T-helper 1 cell (primary cell): Measurements from ENCODE around the gene TK1.
A peak's percentile ranks its signal among the peaks of the same experiment; 100 is the strongest.

Experiments
- DNase-seq, 5 donors: peaks; one replicate each; pipeline ENCODE4 v3.0.0-alpha.2; 2012 to 2020

The TK1 gene

GRCh38 chr17:78132767-78133178 lies 54.1 kb downstream of the TK1 start:
- DNase-seq = no peak

DNA sequence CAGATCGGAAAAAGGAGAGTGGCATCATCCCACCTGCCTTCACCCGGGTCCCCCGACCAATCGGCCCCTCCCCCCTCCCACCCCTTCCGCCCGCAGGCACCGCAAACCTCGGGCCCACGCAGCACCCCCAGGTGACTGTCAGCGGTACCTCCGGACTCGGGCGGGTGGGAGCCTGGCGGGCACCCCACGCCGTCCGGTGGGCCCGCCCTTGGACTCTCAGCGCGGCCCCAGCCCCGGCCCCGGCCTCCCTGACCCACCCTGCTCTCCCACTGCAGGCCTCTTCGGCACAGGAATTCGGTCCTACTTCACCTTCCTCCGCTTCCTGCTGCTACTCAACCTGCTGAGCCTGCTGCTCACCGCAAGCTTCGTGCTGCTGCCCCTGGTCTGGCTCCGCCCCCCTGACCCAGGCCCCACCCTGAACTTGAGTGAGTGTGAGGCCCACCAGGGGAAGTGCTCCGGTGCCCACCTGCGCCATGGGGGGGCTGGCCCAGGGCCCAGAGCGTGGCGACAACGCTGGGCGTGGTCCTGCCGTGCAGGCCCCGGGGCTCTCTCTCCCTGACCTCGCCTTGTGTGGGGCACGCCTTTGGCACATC lies 54.7 kb downstream of the TK1 start:
- peak in 3 of 5 donors; percentile 42 to 84 (median 46) for DNase-seq

GRCh38 chr17:78131172-78132083 lies 55.4 kb downstream of the TK1 start:
- peak in 2 of 5 donors; percentile 31 to 66 for DNase-seq

GRCh38 chr17:78130437-78131101 lies 56.3 kb downstream of the TK1 start, which contains the start of gene TMC8:
Gene TMC8 (plus strand): TSS chr17:78130771. CDS start chr17:78131589, 818 bp downstream.
- peak; percentile 62 to 94 (median 79) for DNase-seq

DNA sequence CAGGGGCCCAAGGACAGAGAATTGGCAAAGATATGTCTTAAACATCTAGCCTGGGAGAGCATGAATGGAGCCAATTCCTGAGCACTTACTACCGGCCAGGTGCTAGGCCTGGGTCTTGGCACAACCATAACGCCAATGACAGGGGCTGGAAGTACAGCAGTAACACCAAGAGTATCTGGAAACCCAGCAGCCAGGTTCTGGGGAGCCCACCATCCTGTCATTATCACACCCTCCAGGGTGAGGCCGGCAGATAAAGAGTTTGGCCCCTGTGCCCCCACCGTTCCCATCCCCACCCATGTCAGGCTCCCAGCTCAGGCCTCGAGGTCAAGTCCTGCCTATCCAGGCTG lies 56.8 kb downstream of the TK1 start:
- DNase-seq = peak in 1 of 5 donors; percentile 25

DNA sequence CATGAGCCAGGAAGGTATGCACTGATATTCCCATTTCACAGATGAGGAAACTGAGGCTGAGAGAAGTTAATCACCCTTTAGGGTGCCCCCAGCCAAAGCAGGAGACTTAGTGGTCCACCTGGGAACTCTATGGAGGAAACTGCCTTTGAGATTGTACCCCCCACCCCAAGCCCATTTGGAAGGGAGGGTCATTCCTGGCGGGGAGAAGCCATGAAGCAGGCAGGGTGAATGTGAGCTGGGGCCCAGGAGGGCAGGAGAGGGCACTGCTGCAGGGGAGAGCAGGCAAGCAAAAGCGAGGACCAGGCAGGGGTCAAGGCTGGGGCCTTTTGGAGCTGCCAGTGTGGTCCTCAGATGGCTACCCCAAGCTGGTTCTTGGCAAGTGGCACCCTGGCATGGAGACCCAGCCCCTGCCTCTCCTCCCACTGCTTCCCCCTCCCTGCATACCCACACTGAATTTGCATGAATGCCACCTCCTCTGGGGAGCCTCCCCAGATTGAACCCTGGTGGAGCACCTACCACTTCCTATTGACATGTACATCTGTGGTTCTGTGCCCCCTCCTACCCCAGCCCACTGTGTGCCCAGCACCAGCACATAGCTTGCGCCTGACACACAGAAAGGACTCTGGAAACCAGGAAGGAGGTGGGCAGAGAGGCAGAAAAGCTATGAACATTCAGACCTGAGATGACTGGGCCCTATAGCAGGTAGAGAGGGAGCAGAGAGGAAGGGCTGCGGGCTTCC lies 57.3 kb downstream of the TK1 start:
- peak in 2 of 5 donors; percentile 14 to 78 for DNase-seq

DNA sequence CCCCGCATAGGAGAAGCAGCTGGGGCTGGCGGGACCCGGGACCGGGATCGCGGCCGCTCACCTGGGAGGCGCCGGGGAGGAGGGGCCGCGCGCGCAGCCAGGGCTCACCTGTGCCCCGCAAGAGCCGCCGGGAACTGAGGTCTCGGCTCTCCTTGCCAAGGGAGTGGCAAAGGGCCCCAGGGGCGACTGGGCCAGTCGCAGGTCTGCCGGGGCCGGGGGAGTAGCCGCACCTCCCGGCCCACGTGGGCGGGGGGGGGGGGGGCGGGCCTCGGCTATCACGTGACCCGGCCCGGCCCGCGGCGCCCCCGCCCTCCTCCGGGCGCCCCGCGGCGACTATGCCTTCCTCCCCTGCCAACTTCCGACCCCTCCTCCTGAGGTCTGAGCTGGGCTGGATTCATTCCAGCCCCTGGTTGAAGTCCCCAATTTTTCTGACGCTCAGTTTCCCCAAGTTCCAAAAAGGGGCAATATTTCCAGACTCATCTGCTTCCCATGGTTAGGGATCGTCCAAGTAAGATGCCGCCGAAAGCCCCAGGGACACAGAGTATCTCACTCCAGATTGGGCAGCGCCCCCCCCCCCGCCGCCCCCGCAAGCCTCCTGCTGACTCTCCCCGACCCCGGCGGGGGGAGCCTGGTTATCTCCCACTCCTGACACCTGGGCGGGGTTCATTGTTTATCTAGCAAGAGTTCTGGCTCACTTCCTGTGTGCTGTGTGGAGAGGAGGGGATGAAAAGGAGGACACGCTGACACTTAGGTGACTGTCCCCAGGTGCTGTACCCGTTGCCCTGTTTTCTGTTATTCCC lies 58.1 kb downstream of the TK1 start, which contains the start of gene TMC6:
Gene TMC6 (minus strand): TSS at position 205 of the 800 bp plus-strand sequence. CDS start 1,923 bp downstream, outside the sequence.
- peak; percentile 58 to 85 (median 71) for DNase-seq

GRCh38 chr17:78127888-78128550 lies 58.8 kb downstream of the TK1 start:
- peak in 1 of 5 donors; percentile 23 for DNase-seq

GRCh38 chr17:78127239-78127887 lies 59.5 kb downstream of the TK1 start:
- DNase-seq = peak in 4 of 5 donors; percentile 54 to 86 (median 54)

DNA sequence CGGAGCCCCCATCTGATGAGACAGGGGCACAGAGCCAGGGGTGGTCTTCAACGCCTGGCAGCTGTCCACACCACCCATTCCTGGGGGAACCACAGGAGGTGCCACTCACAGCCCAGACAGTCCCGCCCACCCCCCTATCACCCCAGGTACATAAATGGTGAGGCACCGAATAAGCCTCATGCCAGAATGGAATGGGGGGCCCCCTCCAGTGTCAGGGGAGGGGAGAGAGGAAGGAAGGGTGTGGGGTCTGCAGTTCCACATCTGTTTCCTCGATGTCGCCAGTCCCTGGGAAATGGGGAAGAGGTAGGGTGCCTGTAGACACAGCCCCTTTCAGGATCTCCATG lies 60.0 kb downstream of the TK1 start:
- DNase-seq = no peak

DNA sequence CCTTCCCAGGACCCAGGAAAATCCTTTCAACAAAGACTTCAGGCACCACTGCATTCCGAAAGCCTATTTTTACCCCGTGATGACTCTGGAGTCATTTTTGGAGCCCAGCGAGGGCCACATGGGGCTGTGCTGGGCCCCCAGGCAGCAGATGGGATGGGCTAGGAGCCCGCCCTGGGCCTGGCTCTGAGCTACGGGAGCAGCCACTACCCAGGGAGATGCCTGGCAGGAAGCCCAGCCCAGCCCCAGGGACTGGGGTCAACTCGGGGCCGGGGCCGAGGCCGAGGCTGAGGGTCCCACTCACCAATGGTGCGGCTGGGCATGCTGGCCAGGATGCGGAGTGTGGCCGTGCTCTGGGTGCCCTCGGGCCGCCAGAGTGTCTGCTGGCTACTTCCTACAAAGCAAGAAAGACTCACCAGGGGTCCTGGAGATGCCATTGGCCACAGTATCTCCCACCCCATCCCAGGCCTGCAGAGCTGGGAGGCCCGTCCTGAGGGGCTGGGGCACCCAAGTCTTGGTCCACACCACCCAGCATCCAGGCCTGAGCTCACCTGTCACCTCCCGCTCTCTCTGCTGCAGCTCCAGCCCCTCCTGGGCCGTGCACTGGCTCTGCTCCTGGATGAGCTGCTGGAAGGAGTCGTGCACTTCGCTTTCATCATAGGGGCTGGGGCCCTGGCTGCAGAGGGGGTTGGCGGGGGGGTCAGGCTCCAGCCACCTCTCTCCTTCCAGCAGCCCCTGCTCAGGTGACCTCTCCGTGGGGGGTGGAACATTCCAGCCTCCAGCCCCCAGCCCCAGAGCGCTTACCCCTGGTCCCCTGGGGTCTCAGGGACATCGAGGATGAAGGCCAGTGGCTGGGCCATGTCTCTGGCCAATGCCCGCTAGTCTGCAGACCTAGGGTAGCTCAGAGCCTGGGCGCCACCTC lies 60.6 kb downstream of the TK1 start:
- peak in 1 of 5 donors; percentile 14 for DNase-seq

- DNase-seq = peak in 1 of 5 donors; percentile 59
Measured at GRCh38 chr17:78125138-78125913, 61.5 kb downstream of the TK1 start.

DNA sequence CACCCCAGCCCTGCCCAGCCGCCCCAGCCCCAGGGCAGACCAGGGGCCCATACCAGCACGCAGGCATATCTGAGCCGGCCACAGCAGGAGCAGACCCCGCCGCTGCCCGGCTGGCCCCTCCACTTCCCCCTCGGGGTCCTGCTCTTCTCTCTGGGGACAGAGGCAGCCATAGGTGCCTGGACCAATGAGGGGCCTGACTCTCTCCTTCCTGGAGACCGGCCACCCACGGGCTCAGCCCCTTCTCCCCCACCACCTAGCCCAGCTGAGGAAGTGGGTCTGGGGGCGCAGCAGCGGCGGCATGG lies 62.1 kb downstream of the TK1 start:
- no peak for DNase-seq
